ENCODE results near the gene NR6A1.

Gene NR6A1

DNA sequence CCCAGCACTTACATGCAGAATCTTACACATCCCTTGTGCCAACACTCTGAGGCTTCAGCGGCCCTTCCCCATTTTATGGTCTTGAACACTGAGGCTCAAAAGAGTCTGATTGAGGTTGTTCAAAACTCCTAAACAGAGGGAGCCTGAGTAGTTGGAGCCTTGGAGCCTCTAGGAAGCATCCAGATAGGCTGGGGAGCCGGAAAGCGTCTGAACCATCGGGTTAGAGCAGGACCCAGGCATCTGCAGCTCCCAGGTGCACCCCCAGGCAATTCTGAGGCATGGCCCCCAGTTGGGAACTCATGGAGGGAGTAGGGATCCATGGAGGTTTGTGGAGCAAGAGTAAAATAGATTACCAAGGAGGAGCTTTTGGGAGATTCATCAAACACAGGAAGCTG is 9.6 kb upstream of the NR6A1 start (continued):
- TF ChIP-seq, protein P1, sequence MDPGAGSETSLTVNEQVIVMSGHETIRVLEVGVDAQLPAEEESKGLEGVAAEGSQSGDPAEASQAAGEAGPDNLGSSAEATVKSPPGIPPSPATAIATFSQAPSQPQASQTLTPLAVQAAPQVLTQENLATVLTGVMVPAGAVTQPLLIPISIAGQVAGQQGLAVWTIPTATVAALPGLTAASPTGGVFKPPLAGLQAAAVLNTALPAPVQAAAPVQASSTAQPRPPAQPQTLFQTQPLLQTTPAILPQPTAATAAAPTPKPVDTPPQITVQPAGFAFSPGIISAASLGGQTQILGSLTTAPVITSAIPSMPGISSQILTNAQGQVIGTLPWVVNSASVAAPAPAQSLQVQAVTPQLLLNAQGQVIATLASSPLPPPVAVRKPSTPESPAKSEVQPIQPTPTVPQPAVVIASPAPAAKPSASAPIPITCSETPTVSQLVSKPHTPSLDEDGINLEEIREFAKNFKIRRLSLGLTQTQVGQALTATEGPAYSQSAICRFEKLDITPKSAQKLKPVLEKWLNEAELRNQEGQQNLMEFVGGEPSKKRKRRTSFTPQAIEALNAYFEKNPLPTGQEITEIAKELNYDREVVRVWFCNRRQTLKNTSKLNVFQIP (CRISPR knock-in tag; IDR thresholded peaks at IDR 0.05; ENCODE audit: borderline replicate concordance, low read depth), result no peak

DNA sequence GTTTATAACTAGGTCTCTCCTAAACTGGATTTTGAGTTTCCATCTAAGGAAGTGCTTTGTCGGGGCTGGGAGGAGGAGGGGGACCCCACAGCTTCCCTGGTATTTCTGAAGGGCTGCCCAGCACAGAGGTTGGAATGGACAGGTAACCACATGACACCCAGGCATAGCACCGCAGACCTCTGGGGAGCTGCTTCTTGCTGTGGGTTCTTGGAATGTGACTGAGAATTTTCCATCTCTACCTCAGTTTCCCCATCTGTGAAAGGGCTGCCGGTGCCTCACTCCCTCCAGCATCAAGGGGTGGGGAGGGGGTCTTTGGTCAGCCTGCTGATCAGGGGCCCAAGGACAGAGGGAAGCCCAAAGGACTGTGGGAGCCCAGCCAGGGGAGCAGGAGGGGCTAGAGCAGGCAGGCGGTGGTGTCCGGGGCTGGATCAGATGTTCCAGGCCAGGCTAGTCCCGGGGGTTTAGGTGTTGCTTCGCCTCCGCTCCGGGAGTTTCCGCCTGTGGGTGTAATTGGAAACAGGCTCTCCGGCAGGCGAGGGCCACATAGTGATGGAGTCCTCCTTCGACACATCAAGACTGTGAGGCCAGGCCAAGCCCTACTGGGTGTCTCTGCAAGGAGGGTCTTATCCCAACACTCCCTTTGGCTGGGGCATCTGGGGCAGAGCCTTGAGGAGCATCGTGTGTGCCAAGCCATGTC is 9.1 kb upstream of the NR6A1 start:
- TF ChIP-seq, protein P1 (CRISPR knock-in tag; IDR thresholded peaks at IDR 0.05; ENCODE audit: borderline replicate concordance, low read depth), result no peak
- TF ChIP-seq ISL1 (CRISPR knock-in tag; IDR thresholded peaks at IDR 0.05) (no peak), ZC3H10 (CRISPR knock-in tag; IDR thresholded peaks at IDR 0.05) (no peak), ZNF70 (CRISPR knock-in tag; IDR thresholded peaks at IDR 0.05) (no peak), TCF4 (CRISPR knock-in tag; IDR thresholded peaks at IDR 0.05; ENCODE audit: borderline replicate concordance) (no peak), GLIS3 (CRISPR knock-in tag; IDR thresholded peaks at IDR 0.05) (no peak), PPARA (CRISPR knock-in tag; IDR thresholded peaks at IDR 0.05; ENCODE audit: borderline replicate concordance) (no peak), TOX (CRISPR knock-in tag; IDR thresholded peaks at IDR 0.05; ENCODE audit: borderline replicate concordance) (no peak), RARB (CRISPR knock-in tag; IDR thresholded peaks at IDR 0.05) (no peak), SNAI2 (CRISPR knock-in tag; IDR thresholded peaks at IDR 0.05) (no peak), ZNF8 (CRISPR knock-in tag; IDR thresholded peaks at IDR 0.05) (no peak), CSDC2 (CRISPR knock-in tag; IDR thresholded peaks at IDR 0.05) (no peak)
- TF ChIP-seq, protein P2, sequence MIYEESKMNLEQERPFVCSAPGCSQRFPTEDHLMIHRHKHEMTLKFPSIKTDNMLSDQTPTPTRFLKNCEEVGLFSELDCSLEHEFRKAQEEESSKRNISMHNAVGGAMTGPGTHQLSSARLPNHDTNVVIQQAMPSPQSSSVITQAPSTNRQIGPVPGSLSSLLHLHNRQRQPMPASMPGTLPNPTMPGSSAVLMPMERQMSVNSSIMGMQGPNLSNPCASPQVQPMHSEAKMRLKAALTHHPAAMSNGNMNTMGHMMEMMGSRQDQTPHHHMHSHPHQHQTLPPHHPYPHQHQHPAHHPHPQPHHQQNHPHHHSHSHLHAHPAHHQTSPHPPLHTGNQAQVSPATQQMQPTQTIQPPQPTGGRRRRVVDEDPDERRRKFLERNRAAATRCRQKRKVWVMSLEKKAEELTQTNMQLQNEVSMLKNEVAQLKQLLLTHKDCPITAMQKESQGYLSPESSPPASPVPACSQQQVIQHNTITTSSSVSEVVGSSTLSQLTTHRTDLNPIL (CRISPR knock-in tag; IDR thresholded peaks at IDR 0.05; ENCODE audit: low read depth), result no peak

DNA sequence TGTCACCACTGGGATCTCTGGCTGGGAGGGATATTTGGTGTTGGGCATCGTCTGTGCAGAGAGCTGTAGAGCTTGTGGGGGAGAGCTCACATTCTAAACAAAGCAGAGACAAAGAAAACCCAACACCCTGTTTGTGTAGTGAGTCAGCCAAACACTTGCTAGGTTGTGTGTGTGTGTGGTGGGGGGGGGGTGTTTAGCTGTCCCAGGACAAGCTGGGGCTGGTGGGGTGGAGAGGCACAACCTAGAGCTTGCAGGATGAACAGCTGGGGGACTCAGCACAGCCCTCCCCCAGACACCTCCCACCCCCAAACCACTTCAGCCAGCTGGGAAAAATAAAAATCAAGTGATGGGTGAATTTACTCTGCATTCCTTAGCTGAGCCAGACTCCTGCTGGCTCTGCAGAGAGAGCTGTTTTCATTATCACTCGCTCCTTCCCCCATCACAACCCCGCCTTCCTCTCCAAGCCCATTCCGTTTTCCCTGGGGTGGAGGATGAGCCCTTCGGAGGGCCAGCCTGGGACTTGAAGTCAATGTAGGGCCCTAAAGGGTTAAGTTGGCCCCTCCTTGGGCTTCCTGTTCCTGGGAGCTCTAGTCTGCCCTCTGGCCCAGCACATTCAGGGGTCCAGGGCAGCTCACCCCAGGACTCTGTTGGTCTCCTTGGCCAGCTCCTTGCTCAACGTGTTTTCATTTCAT is 8.4 kb upstream of the NR6A1 start:
- ATAC-seq, result peak; percentile 78
- TF ChIP-seq ZFP3 (CRISPR knock-in tag; IDR thresholded peaks at IDR 0.05) (peak; percentile 93; the same call in 1 of the 2 replicates), ISL1 (CRISPR knock-in tag; IDR thresholded peaks at IDR 0.05) (no peak), RARB (CRISPR knock-in tag; IDR thresholded peaks at IDR 0.05) (no peak)

More for the DNA sequence above, 9.1 kb upstream of the NR6A1 start:
- no peak for ATAC-seq

DNA sequence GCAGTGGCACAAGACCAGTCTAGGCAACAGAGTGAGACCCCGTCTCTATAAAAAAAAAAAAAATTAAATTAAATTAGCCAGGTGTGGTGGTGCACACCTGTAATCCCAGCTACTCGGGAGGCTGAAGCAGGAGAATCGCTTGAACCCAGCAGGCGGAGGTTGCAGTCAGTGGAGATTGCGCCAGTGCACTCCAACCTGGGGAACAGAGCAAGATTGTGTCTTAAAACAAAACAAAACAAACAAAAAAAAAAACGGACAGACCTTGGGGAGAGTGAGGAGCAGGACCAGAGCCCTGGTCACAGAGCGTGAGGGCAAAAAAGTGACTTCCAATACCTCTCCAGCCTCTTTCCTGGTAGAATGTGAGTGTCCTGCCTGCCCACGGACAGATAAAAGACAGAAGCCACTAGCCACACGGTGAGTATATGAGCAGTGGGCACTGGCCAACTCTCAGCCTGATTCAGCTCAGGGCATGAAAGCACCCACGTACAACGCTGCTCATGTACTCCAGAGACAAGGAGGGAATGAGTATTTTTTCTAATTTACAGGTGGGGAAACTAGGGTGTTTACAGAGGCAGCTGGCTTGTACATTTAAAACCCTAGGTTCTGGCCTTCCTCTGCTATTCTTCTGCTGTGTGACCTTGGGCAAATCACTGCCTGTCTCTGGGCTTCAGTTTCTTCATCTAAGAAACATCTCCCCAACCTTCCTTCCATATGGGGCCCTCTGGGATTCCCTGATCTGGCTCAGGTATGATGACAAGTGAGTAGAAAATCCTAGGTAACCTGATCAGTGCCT is 7.7 kb upstream of the NR6A1 start:
- no peak; the same call in 2 of the 3 replicates for ATAC-seq
- TF ChIP-seq, protein P3, sequence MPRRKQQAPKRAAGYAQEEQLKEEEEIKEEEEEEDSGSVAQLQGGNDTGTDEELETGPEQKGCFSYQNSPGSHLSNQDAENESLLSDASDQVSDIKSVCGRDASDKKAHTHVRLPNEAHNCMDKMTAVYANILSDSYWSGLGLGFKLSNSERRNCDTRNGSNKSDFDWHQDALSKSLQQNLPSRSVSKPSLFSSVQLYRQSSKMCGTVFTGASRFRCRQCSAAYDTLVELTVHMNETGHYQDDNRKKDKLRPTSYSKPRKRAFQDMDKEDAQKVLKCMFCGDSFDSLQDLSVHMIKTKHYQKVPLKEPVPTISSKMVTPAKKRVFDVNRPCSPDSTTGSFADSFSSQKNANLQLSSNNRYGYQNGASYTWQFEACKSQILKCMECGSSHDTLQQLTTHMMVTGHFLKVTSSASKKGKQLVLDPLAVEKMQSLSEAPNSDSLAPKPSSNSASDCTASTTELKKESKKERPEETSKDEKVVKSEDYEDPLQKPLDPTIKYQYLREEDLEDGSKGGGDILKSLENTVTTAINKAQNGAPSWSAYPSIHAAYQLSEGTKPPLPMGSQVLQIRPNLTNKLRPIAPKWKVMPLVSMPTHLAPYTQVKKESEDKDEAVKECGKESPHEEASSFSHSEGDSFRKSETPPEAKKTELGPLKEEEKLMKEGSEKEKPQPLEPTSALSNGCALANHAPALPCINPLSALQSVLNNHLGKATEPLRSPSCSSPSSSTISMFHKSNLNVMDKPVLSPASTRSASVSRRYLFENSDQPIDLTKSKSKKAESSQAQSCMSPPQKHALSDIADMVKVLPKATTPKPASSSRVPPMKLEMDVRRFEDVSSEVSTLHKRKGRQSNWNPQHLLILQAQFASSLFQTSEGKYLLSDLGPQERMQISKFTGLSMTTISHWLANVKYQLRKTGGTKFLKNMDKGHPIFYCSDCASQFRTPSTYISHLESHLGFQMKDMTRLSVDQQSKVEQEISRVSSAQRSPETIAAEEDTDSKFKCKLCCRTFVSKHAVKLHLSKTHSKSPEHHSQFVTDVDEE (CRISPR knock-in tag; IDR thresholded peaks at IDR 0.05), result no peak

DNA sequence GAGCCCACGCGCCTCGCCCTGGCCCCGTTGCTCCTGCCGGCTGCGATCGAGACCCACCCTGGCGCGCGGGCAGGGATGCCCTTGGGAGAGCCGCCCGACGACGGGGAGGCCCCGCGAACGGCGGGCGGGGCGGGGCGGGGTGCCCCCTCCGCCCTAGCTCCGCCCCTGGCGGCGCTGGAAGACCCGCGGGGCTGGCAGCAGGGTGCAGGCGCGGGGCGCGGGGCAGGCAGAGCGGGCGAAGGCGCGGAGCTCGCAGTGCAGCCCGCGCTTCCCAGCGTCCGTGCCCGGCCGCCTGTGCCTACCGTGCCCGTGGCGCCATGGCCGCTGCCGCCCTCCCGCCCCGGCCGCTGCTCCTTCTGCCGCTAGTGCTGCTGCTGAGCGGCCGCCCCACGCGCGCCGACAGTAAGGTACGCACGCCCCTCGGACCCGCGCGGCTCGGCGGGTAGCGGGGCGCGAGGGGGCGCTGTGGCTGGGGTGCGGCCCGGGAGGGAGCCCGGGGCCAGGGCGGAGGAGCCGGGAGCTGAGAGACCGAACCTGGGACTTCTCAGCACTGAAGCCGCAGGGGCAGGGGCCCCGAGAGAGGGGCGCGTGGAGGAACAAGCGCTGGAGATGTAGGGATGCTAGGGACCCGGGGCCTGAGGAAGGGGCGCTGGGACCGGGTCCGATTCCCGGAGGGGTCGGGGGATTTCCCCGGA is 6.0 kb upstream of the NR6A1 start, which contains the start of gene OLFML2A:
Gene OLFML2A, plus strand, starts transcription at position 180 of the 695 bp plus-strand sequence. Its CDS starts 138 bp downstream, at position 318.
- ATAC-seq, result peak; percentile 18
- TF ChIP-seq, protein P4, sequence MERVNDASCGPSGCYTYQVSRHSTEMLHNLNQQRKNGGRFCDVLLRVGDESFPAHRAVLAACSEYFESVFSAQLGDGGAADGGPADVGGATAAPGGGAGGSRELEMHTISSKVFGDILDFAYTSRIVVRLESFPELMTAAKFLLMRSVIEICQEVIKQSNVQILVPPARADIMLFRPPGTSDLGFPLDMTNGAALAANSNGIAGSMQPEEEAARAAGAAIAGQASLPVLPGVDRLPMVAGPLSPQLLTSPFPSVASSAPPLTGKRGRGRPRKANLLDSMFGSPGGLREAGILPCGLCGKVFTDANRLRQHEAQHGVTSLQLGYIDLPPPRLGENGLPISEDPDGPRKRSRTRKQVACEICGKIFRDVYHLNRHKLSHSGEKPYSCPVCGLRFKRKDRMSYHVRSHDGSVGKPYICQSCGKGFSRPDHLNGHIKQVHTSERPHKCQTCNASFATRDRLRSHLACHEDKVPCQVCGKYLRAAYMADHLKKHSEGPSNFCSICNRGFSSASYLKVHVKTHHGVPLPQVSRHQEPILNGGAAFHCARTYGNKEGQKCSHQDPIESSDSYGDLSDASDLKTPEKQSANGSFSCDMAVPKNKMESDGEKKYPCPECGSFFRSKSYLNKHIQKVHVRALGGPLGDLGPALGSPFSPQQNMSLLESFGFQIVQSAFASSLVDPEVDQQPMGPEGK (CRISPR knock-in tag; IDR thresholded peaks at IDR 0.05; ENCODE audit: borderline replicate concordance), result no peak
- no peak for TF ChIP-seq ZFP30 (CRISPR knock-in tag; IDR thresholded peaks at IDR 0.05)
- TF ChIP-seq ZC3H10 (CRISPR knock-in tag; IDR thresholded peaks at IDR 0.05), result no peak
- TF ChIP-seq ZFP3 (CRISPR knock-in tag; IDR thresholded peaks at IDR 0.05), result no peak
- no peak for TF ChIP-seq OSR1 (CRISPR knock-in tag; IDR thresholded peaks at IDR 0.05)
- no peak for TF ChIP-seq BACH2 (CRISPR knock-in tag; IDR thresholded peaks at IDR 0.05; ENCODE audit: borderline replicate concordance)
- TF ChIP-seq ARNTL (CRISPR knock-in tag; IDR thresholded peaks at IDR 0.05; ENCODE audit: borderline replicate concordance, low read depth), result no peak
- TF ChIP-seq, protein P1 (CRISPR knock-in tag; IDR thresholded peaks at IDR 0.05; ENCODE audit: borderline replicate concordance, low read depth), result no peak
- no peak for TF ChIP-seq CSDC2 (CRISPR knock-in tag; IDR thresholded peaks at IDR 0.05)
- no peak for TF ChIP-seq ZNF8 (CRISPR knock-in tag; IDR thresholded peaks at IDR 0.05)
- no peak for TF ChIP-seq ISL1 (CRISPR knock-in tag; IDR thresholded peaks at IDR 0.05)

Data from SK-N-SH treated with all-trans-retinoic acid at 6 μM for 48 hours (cell line).